ENCODE data around the gene PITPNM3.

Gene PITPNM3

DNA sequence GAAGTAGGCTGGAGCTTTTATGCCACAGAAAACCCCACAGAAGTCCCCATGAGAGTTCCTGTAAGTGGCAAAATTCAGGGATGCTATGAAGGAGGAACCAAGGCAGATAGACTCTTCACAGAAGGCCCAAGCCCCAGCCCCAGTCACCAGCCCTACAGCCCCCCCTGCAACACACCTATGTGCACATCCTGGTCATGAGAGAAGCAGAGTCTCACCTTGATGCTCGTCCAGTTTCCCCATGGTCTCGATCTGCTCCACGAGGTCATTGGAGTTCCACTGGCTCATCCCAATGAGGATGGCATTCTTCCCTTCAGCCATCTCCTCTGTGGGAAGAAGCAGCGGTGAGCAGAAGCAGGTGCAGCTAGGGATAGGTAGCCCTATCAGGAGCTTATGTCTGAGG, 31.2 kb downstream of the PITPNM3 start:
- no peak for DNase-seq

DNA sequence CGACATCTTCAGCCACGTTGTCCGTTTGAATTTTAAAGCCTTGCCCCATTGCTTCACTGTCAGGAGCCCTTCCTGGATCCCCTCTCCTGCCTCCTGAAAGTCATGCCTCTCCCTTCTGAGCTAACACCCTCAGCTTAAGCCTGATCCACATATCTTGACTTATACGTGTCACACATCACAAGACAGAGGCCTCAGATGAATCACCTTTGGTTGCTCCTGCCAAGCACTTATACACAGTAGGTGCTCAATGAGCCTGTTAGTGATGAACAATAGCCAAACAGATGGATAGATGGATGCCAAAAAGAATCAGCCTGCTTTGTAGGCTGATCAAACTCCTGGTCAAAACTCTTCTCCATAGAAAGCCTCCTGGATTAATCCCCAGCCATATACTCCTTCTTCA, 31.8 kb downstream of the PITPNM3 start:
- no peak for DNase-seq

- no peak for DNase-seq
Observed at GRCh38 chr17:6523809-6524355, 32.5 kb downstream of the PITPNM3 start.

DNA sequence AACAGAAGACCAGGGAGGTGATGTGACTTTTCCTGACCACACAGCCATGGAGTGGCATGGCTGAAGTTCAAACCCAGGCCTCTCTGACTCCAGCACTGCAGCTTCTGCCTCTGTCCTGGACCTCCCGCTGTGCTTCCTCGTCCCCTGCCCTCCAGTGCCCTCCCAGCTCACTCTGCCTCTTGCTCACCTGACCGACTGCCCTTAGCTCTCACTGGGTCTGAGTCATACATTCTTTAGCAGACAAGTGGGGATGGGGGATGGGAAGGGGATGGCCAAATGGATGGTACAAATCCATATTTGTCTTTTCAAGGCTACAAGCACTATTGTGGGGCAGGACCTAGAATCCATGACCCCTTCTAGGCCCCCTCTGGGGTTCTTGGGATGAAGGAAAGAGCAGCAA, 33.0 kb downstream of the PITPNM3 start:
- DNase-seq = no peak

DNA sequence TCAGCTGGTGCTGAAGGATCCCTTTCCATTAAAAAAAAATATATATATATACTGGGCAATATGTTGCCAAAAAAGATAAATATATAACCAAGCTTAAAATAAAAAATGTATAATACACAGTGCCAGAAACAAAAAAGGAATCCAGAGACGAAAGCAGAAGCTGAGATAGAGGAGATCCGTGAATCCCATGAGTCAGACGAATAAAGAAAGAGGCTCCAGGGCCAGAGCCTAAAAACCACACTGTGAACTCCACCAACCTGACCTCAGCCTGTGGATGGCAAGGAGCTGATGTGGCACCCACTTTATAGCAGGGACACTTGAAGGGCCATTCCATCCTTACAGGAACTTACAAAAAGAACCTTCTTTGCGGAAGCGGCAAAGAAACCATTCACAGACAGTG, 34.8 kb downstream of the PITPNM3 start:
- DNase-seq = no peak

DNA sequence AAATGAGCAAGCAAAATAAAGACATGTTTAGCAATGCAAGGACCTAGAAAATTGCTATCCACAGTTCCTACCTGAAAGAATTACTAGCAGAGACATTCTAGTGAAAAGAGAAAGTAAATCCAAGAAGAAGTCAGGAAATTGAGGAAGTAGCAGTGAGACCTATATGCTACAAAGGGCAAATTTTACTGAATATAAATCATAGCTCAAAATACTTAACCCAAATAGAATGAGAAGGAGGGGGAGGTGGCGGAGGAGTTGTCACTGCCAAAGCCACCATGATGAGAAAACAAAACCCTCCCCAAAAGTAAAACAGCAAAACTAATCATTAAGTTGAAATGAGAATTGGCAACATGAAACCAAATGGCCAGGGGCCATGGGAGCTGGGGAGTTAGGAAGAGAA, 39.3 kb downstream of the PITPNM3 start:
- peak in 1 of 2 donors; percentile 22 for DNase-seq

DNA sequence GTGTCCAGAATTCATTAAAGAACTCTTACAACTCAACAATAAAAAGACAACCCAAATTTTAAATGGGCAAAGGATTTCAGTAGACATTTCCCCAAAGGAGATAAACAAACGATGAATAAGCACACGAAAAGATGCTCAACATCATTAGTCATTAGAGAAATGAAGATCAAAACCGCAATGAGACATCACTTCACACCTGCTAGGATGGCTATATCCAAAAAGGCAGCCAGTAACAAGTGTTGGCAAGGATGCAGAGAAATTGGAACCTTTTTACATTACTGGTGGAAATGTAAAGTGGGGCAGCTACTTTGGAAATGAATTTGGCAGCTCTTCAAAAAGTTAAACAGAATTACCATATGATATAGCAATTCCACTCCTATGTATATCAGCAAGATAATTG, 42.0 kb downstream of the PITPNM3 start:
- no peak for DNase-seq

GRCh38 chr17:6512552-6512951, 43.8 kb downstream of the PITPNM3 start:
- DNase-seq = no peak

GRCh38 chr17:6510321-6510977, 45.9 kb downstream of the PITPNM3 start:
- no peak for DNase-seq

DNA sequence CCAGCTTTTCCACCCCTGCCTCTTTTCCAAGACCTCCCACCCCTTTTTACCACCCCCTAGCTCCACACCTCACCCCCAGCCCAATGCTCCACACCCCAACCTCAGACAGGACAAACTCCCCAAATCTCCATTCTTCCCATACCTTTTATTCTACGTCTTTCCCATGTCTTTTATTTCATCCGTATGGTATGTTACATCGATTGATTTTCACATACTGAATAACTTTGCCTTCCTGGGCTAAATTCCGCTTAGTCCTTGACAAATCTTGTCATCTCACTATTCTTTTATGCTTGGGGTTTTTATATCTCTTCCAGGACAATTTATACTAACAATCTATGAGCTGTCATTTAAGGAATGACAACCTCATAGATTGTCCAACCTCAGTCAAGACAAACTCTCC, 46.4 kb downstream of the PITPNM3 start:
- DNase-seq = no peak

DNA sequence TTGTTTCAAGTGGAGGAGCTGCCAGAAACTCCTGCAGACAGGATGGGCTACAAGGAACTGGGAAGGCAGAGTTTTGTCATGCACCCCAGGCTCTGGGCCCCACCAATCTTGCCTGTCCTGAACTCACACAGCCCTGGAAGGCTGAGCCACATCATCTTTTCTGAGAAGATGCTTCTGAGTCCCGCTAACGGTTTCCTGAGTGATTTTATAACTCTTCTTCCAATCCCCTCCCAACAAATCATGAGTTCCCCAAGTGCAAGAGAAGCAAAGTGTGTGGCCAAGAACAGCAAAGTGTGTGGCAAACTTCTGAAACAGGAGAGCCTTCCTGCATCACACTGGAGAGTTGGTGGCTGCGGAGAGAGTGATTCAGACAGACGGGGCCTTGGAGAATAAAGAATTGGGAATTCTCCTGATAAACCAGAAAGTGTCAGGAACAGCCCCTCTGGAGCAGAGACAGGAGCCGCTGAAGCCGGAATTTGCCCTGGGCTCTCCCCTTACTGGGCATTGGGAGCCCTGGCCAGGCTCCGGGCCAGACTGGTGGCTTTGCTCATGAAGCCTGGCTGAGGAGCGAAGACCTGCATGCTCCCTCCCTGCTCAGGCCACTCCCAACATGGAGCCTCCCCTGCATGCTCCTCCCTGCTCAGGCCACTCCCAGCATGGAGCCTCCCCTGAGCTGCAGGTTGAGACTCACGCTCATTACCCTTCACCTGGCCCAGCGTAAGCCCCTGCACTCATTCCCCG, 47.2 kb downstream of the PITPNM3 start:
- no peak for DNase-seq

- DNase-seq = no peak
Observed at GRCh38 chr17:6508519-6509030, 47.8 kb downstream of the PITPNM3 start.

DNA sequence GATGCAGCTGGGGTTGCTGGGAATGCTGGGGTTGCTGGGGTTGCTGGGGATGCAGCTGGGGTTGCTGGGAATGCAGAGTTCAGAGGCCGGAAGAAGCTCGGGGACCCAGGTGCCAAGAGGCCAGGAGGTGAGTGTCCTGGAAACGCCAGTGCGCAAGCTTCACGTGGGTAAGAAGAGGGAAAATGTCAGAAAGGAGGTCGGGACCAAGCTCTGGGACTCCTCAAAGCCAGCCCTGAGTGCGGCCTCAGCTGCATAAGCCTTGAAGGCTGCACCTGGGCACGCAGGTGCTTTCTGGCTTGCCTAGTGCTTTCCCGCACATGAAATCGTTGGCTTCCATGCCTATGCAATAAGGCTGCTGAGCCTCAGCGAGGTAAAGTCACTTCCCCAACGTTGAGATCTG, 48.3 kb downstream of the PITPNM3 start:
- no peak for DNase-seq

GRCh38 chr17:6507535-6507934, 48.8 kb downstream of the PITPNM3 start:
- DNase-seq = no peak

DNA sequence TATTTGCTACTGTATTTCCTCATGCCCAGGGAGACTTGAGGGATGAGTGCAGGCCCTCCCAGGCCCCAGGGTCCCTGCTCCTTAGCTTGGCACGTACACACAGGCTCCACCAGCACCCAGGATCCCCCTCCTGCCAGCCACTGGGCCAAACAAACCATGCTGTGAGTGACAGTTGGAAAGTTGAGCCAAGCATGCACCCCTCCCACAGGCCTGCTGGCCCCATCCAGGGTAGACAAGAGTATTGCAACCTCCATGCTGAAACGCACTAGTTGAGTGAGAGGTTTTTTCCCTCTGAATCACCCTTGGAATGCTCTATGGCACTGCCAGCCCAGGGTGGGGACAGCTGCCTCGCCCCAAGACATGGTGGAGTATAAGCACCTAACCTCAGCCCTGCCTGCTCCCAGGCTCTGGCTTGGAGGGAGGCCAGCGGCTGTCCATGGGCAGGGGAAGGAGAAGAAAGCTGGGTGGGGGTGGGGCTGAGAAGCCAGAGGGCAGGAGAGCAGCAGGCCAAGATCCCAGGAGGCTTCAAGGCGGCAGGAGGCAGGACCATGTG, 49.6 kb downstream of the PITPNM3 start:
- no peak for DNase-seq

GRCh38 chr17:6505425-6506142, 50.8 kb downstream of the PITPNM3 start:
- DNase-seq = no peak

DNA sequence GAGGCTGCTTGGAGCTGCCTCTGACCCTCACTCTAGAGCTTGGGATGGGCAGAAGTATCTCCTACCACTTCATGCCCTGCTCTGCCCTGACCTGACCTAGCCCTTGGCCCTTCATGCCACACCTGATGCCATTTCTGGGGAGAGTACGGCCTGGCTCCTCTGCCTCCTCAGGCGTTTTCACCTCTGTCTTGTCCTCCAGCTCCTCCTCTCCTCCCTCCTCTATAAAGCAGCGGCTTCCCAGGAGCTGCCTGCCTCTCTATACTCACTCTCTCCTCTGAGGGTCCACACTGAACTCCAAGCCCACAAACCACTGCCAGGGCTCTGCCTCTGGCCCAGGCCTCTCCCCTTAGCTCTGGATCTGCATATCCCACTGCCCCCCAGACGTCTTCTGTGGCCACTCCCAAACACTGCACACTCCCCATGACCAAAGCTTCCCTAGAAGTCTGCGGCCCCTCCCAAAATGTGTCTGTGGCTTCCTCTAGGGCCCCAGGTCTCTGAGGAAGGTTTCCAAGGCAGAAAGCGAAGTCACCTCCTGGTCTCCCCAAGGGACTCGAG, 52.6 kb downstream of the PITPNM3 start:
- DNase-seq = no peak

- DNase-seq = no peak
Observed at GRCh38 chr17:6502871-6503509, 53.4 kb downstream of the PITPNM3 start.

DNA sequence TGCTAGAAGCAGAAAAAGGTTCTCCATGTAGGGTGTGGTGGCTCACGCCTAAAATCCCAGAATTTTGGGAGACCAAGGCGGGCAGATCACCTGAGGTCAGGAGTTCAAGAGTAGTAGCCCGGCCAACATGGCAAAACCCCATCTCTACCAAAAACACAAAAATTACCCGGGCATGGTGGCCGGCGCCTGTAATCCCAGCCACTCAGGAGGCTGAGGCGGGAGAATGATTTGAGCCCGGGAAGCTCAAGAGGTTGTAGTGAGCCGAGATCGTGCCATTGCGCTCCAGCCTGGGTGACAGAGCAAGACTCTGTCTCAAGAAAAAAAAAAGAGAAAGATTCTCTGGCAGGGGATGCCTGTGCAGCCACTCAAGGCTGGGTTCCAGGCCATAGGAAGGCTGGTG, 54.2 kb downstream of the PITPNM3 start:
- no peak for DNase-seq

- DNase-seq = no peak
Observed at GRCh38 chr17:6501359-6501758, 55.0 kb downstream of the PITPNM3 start.

DNA sequence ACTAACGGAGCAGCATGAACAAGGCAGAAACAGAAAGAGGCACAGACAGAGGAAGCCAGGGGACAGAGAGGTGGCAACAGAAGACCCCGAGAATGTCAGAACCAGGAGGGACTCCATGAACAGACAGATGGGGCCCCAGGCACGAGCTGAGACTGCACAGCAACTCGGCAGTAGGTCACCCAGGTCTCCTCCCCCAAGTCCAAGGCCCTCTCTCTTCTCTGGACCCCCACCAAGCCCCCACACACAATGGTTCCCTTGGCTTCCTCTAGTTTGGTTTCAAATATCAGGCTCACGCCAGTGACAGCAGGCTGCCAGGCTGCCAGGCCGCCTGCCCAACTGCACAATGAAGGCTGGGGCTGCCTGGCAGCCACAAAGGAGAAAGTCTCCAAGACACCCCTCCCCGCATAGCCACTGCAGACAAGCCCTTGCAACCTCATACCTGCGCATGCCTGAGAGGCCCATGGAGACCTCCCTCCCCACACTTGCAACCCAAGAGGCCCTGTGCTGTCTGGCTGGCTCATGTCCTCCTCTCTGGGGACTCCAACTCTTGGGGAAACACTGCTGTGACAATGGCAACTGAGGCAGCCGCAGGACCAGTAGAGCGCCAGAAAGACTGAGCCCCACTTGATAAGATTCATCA, 57.3 kb downstream of the PITPNM3 start:
- DNase-seq = no peak

DNA sequence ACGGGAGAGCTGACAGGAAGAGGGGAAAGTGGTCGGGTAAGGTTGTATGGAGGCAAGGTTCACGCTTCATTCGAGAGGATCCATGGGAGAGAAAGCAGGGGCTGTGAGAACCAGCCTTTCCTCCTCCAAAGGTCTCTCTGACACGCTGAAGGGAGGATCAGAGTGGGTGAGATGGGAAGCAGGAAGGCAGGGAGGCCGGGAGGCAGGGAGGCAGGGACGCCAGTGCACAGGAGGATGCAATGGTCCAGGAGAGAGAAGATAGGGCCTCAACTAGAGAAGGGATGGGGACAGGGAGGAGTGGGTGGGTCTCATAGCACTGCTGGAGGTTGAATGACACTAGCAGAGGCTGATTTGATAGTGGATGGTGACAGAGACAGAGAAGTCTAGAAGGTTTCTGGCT, 58.0 kb downstream of the PITPNM3 start:
- DNase-seq = no peak

All from bone marrow (tissue), 2 donors.